ENCODE data around the gene DDX47.

Gene DDX47

GRCh38 chr12:12777092-12777491 is 36.1 kb upstream of the DDX47 start:
- Histone ChIP-seq H3K9me3 (no peaks in the 10 kb centered on the region), H3K4me3 (no peak overlapping the region), H3K27ac (no peak overlapping the region), H3K27me3 (no peaks in the 10 kb centered on the region), H3K4me1 (no peaks in the 10 kb centered on the region), H3K36me3 (no peaks in the 10 kb centered on the region)
- intact Hi-C loops (cut with DNase I; ENCODE audit: low total_unique reads): no loop called here
- no peak for TF ChIP-seq CTCF (IDR thresholded peaks at IDR 0.05)
- DNase-seq: no peak

GRCh38 chr12:12779007-12779406 is 34.1 kb upstream of the DDX47 start:
- H3K4me1 ChIP-seq: no peaks in the 10 kb centered on the region
- H3K36me3 ChIP-seq: no peaks in the 10 kb centered on the region
- no peak overlapping the region for H3K4me3 ChIP-seq
- no peak for TF ChIP-seq CTCF (IDR thresholded peaks at IDR 0.05)
- no peak for DNase-seq
- H3K27ac ChIP-seq: no peak overlapping the region
- intact Hi-C loops (cut with DNase I; ENCODE audit: low total_unique reads): no loop called here
- no peaks in the 10 kb centered on the region for H3K9me3 ChIP-seq
- H3K27me3 ChIP-seq: no peaks in the 10 kb centered on the region

GRCh38 chr12:12779529-12779928 is 33.6 kb upstream of the DDX47 start:
- peaks cover 0 to 2% (median 0%) of the 10 kb centered on the region in 4 donors for H3K4me1 ChIP-seq
- intact Hi-C loops (cut with DNase I; ENCODE audit: low total_unique reads): no loop called here
- H3K9me3 ChIP-seq: no peaks in the 10 kb centered on the region
- no peak overlapping the region for H3K4me3 ChIP-seq
- TF ChIP-seq CTCF (IDR thresholded peaks at IDR 0.05): no peak
- H3K27ac ChIP-seq: no peak overlapping the region
- no peak for DNase-seq
- no peaks in the 10 kb centered on the region for H3K27me3 ChIP-seq
- no peaks in the 10 kb centered on the region for H3K36me3 ChIP-seq

DNA sequence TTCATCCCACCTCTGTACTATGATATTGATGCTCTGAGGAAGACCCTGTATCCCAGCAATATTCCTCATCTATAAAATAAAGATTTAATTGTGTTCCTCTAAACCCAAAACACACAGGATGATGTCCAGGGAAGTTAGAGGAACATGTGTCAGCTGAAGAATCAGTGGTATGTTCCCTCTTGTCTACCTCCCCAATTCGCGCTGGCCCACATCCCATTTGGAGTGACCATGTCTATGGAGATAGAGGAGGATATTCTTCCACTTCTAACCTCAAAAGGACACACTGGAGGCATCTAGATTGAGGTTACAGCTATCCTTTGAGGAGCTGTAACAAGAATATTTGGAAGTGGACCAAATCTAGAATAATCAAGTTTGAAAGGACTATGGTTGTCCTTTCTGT is 29.0 kb upstream of the DDX47 start:
- TF ChIP-seq CTCF (IDR thresholded peaks at IDR 0.05): no peak
- no peak for DNase-seq
- Histone ChIP-seq H3K27ac (peak overlapping the region; percentile 80 to 91), H3K36me3 (no peaks in the 10 kb centered on the region), H3K27me3 (no peaks in the 10 kb centered on the region), H3K4me1 (peaks cover 0 to 41% (median 17%) of the 10 kb centered on the region in 4 donors), H3K9me3 (no peaks in the 10 kb centered on the region), H3K4me3 (no peak overlapping the region)
- intact Hi-C loops (cut with DNase I; ENCODE audit: low total_unique reads): no loop called here

DNA sequence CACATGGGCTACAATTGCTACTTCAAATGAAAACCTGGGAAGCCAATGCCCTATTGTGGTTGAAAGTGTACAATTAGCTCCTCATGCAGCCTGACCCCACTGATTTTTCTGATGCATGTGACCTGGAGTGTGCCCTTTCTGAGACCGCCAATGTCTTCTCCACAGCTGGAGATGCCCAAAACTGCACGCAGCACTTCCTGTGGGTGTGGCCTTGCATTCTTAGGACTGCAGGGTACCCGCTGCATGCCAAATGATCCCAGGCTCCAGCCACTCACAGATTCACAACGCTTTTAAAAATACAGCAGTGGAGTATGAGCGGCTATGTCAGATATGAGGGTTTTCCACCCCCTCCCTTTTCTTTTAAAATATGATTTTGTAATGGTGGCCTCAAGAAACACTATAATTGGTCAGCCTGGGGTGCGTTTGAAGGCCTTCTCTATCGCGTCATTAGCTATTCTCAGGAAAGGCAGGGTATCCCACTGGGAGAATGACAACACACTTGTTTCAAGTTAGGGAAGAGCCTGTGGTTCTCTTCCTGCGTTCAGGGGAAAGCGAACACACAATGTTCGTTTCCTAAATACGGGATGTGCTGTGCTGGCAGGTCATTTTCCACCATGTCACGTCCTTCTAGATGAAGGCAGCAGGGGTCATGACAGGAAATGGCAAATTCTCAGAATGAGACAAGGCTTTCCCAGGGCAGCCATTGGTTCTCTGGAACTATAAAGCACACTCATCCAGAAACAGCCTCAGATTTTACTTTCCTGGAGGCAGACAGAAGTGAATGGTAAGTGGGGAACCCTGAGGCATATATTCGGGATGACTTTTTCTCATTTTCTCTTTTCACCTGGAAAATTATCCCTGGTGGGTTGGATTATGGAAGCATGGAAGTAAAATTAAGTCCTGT is 28.0 kb upstream of the DDX47 start, which contains the start of gene APOLD1:
Gene APOLD1 (plus strand): TSS at position 749 of the 904 bp plus-strand sequence. CDS start 33 bp downstream, at position 782.
- no peaks in the 10 kb centered on the region for H3K36me3 ChIP-seq
- intact Hi-C loops (cut with DNase I; ENCODE audit: low total_unique reads): loop anchor here (5.0 kb wide), 2 partner anchors 68 to 107 kb away; partner anchors contain the start of genes CDKN1B and GPRC5A
- H3K9me3 ChIP-seq: no peaks in the 10 kb centered on the region
- no peak for TF ChIP-seq CTCF (IDR thresholded peaks at IDR 0.05)
- H3K27me3 ChIP-seq: no peaks in the 10 kb centered on the region
- DNase-seq: peak; percentile 44 to 87
- peak within 1 kb of the TSS; percentile 63 to 64 for H3K4me3 ChIP-seq
- H3K4me1 ChIP-seq: peaks cover 0 to 42% (median 19%) of the 10 kb centered on the region in 4 donors
- H3K27ac ChIP-seq: peak within 1 kb of the TSS; percentile 80 to 91
